C4-2B (cell line): ENCODE data around the gene PHF13.

Source experiments
- CTCF ChIP-seq: fragments of 450-650 bp; conservative IDR thresholded peaks from 2 replicates; pipeline ENCODE4 v1.5.1; 2017; ENCODE audit warnings: mild to moderate bottlenecking
- ZFX ChIP-seq: fragments of 450-650 bp; IDR thresholded peaks from 2 replicates; pipeline ENCODE4 v1.6.1; 2017

GRCh38 chr1:6570100-6570499 is 43.4 kb upstream of the PHF13 start:
- TF ChIP-seq CTCF: no peak
- TF ChIP-seq ZFX: no peak
